Activated naive CD4-positive, alpha-beta T cell treated with anti-CD3 and anti-CD28 coated beads for 36 hours (primary cell): ENCODE results near the gene SDHC. TPM values are rescaled to one million over a fixed set of nuclear protein-coding genes. Genes with fewer than 3 reads are reported as not detected.
A peak's percentile ranks its signal among the peaks of the same experiment; 100 is the strongest.
"Not testable (repeated sequence)": the region's sequence is repeated elsewhere in the genome, so short reads cannot be mapped to it uniquely, and the experiment has no call there.

ENCODE experiments used
- CTCF ChIA-PET: fragments of 350-600 bp; sonication (Branson Sonifier 250); formaldehyde crosslinking; loops from one replicate; lab custom pipeline; 2021; ENCODE audit warnings: antibody characterized with exemption; lab: Charles Lee
- DNase-seq: peaks from one replicate; pipeline ENCODE4 v3.0.0-alpha.2; 2020
- H3K27ac Mint-ChIP-seq: one replicate; pipeline ENCODE4 v1.8.0; 2021; ENCODE audit warnings: mild to moderate bottlenecking, mixed read lengths
- H3K27me3 Mint-ChIP-seq: one replicate; pipeline ENCODE4 v1.8.0; 2021; ENCODE audit warnings: low read depth, mixed read lengths
- H3K36me3 Mint-ChIP-seq: one replicate; pipeline ENCODE4 v1.8.0; 2021; ENCODE audit warnings: low read depth, mixed read lengths
- H3K4me1 Mint-ChIP-seq: one replicate; pipeline ENCODE4 v1.8.0; 2021; ENCODE audit warnings: low read depth, mixed read lengths
- H3K4me3 Mint-ChIP-seq: one replicate; pipeline ENCODE4 v1.8.0; 2021; ENCODE audit warnings: mild to moderate bottlenecking, moderate library complexity, mixed read lengths
- H3K9me3 Mint-ChIP-seq: one replicate; pipeline ENCODE4 v1.8.0; 2021; ENCODE audit warnings: mixed read lengths
- intact Hi-C: fragments of 100-400 bp; cut with micrococcal nuclease; formaldehyde crosslinking; loops from one replicate; pipeline ENCODE4 v1.15.1; 2023
- total RNA-seq, 2 experiments: library from RNA; stranded (reverse); gene quantifications; one replicate each; pipeline ENCODE4 v1.2.3, GENCODE V29; 2021

SDHC gene
- total RNA-seq, 2 experiments from 2014 or later: 201 TPM

GRCh38 chr1:161313554-161314200, 504 bp upstream of the SDHC start:
- intact Hi-C loops: loop anchor here (1.0 to 10.0 kb wide), 4 partner anchors 7 to 431 kb away; partner anchors contain the start of gene DUSP12
- H3K4me1 Mint-ChIP-seq: peaks cover 21% of the 10 kb centered on the region
- H3K9me3 Mint-ChIP-seq: no peaks in the 10 kb centered on the region
- no peak for DNase-seq
- no peaks in the 10 kb centered on the region for H3K27me3 Mint-ChIP-seq
- H3K4me3 Mint-ChIP-seq: peak overlapping the region; percentile 97
- peak overlapping the region; percentile 92 for H3K27ac Mint-ChIP-seq
- CTCF ChIA-PET: interaction anchor here (0.9 to 2.8 kb wide), 7 partner anchors 8 to 110 kb away, joined by 3 to 11 read pairs (median 4); no protein-coding TSS in a partner anchor
- H3K36me3 Mint-ChIP-seq: no peaks in the 10 kb centered on the region

GRCh38 chr1:161315841-161316674, 1.9 kb downstream of the SDHC start:
- H3K27ac Mint-ChIP-seq, DNase-seq, H3K27me3 Mint-ChIP-seq, H3K36me3 Mint-ChIP-seq, CTCF ChIA-PET, H3K9me3 Mint-ChIP-seq: not testable (repeated sequence)
- H3K4me1 Mint-ChIP-seq: peaks cover 22% of the 10 kb centered on the region
- intact Hi-C loops: loop anchor here (10.0 kb wide), 1 partner anchor 429 kb away; the partner anchor contains the start of gene DUSP12
- H3K4me3 Mint-ChIP-seq: peak overlapping the region; percentile 97

GRCh38 chr1:161324020-161324419, 9.8 kb downstream of the SDHC start:
- no peaks in the 10 kb centered on the region for H3K9me3 Mint-ChIP-seq
- intact Hi-C loops: no loop called here
- CTCF ChIA-PET: interaction anchor here (1.0 to 1.1 kb wide), 2 partner anchors 18 to 33 kb away, joined by 3 read pairs; no protein-coding TSS in a partner anchor
- no peaks in the 10 kb centered on the region for H3K27me3 Mint-ChIP-seq
- peaks cover 12% of the 10 kb centered on the region for H3K36me3 Mint-ChIP-seq
- peaks cover 2% of the 10 kb centered on the region for H3K4me1 Mint-ChIP-seq
- H3K4me3 Mint-ChIP-seq: no peak overlapping the region
- no peak for DNase-seq
- no peak overlapping the region for H3K27ac Mint-ChIP-seq

GRCh38 chr1:161330346-161330745, 16.2 kb downstream of the SDHC start:
- CTCF ChIA-PET: interaction anchor here (0.6 to 1.5 kb wide), 2 partner anchors 34 to 39 kb away, joined by 3 to 5 read pairs; no protein-coding TSS in a partner anchor
- Mint-ChIP-seq H3K27ac (no peak overlapping the region), H3K27me3 (no peaks in the 10 kb centered on the region), H3K9me3 (no peaks in the 10 kb centered on the region), H3K4me1 (peaks cover 3% of the 10 kb centered on the region), H3K36me3 (peaks cover 29% of the 10 kb centered on the region), H3K4me3 (no peak overlapping the region)
- intact Hi-C loops: no loop called here
- DNase-seq: no peak

DNA sequence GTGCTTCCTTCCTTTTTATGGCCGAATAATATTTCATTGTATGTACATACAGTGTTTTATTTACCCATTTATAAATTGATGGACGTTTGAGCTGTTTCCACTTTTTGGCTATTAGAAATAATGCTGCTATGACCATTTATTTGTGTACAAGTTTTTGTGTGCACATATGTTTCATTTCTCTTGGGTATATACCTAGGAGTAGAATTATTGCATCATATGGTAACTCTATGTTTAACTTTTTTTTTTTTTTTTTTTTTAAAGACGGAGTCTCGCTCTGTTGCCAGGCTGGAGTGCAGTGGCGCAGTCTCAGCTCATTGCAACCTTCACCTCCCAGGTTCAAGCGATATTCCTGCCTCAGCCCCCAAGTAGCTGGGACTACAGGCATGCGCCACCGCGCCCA, 19.0 kb downstream of the SDHC start:
- no peak for DNase-seq
- H3K27ac Mint-ChIP-seq: no peak overlapping the region
- no peaks in the 10 kb centered on the region for H3K27me3 Mint-ChIP-seq
- intact Hi-C loops: no loop called here
- peaks cover 32% of the 10 kb centered on the region for H3K36me3 Mint-ChIP-seq
- no peaks in the 10 kb centered on the region for H3K9me3 Mint-ChIP-seq
- no peak overlapping the region for H3K4me3 Mint-ChIP-seq
- peaks cover 4% of the 10 kb centered on the region for H3K4me1 Mint-ChIP-seq
- CTCF ChIA-PET: no interaction called here

- H3K9me3 Mint-ChIP-seq: no peaks in the 10 kb centered on the region
- CTCF ChIA-PET: no interaction called here
- peaks cover 37% of the 10 kb centered on the region for H3K36me3 Mint-ChIP-seq
Measured at GRCh38 chr1:161335796-161336195, 21.6 kb downstream of the SDHC start.

GRCh38 chr1:161342177-161342576, 28.0 kb downstream of the SDHC start:
- Mint-ChIP-seq H3K9me3 (no peaks in the 10 kb centered on the region), H3K4me1 (peaks cover 2% of the 10 kb centered on the region), H3K27ac (no peak overlapping the region), H3K36me3 (peaks cover 25% of the 10 kb centered on the region), H3K27me3 (no peaks in the 10 kb centered on the region), H3K4me3 (no peak overlapping the region)
- CTCF ChIA-PET: interaction anchor here (0.6 to 0.8 kb wide), 3 partner anchors 40 to 395 kb away, joined by 4 to 5 read pairs (median 5); no protein-coding TSS in a partner anchor
- no peak for DNase-seq
- intact Hi-C loops: no loop called here

More at GRCh38 chr1:161335796-161336195, 21.6 kb downstream of the SDHC start:
- Mint-ChIP-seq H3K4me3 (no peak overlapping the region), H3K4me1 (peaks cover 2% of the 10 kb centered on the region), H3K27ac (no peak overlapping the region), H3K27me3 (no peaks in the 10 kb centered on the region)
- DNase-seq: no peak
- intact Hi-C loops: no loop called here

GRCh38 chr1:161342821-161343220, 28.6 kb downstream of the SDHC start:
- H3K27ac Mint-ChIP-seq: no peak overlapping the region
- CTCF ChIA-PET: interaction anchor here (0.8 kb wide), 1 partner anchor 39 kb away, joined by 5 read pairs; no protein-coding TSS in a partner anchor
- H3K4me3 Mint-ChIP-seq: no peak overlapping the region
- no peaks in the 10 kb centered on the region for H3K9me3 Mint-ChIP-seq
- H3K27me3 Mint-ChIP-seq: no peaks in the 10 kb centered on the region
- no peak for DNase-seq
- H3K4me1 Mint-ChIP-seq: peaks cover 2% of the 10 kb centered on the region
- peaks cover 25% of the 10 kb centered on the region for H3K36me3 Mint-ChIP-seq
- intact Hi-C loops: no loop called here

DNA sequence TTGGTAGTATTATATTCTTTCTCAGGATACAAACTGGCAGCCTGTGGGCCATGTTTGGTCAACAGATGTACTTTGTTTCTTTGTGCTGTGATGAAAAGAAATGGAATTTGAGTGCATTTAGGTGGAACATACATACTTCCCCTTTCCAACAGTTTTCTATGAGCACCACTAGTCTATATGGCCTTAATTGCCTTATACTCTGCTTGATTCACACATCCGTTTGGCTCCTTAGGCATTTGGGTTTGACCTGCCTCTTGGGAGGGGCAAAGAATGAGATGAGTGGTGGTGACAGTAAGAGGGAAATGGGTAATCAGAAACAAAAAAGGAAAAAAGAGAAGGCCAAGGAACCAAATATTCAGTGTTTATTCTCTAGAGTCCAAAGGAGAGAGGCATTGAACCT, 36.5 kb downstream of the SDHC start:
- Mint-ChIP-seq H3K9me3 (no peaks in the 10 kb centered on the region), H3K27ac (no peak overlapping the region), H3K4me1 (peaks cover 2% of the 10 kb centered on the region), H3K36me3 (peaks cover 7% of the 10 kb centered on the region), H3K4me3 (no peak overlapping the region), H3K27me3 (no peaks in the 10 kb centered on the region)
- CTCF ChIA-PET: no interaction called here
- intact Hi-C loops: no loop called here
- no peak for DNase-seq

GRCh38 chr1:161351482-161351881, 37.3 kb downstream of the SDHC start:
- no peaks in the 10 kb centered on the region for H3K9me3 Mint-ChIP-seq
- peaks cover 2% of the 10 kb centered on the region for H3K4me1 Mint-ChIP-seq
- DNase-seq: no peak
- CTCF ChIA-PET: no interaction called here
- H3K4me3 Mint-ChIP-seq: no peak overlapping the region
- intact Hi-C loops: no loop called here
- H3K36me3 Mint-ChIP-seq: peaks cover 10% of the 10 kb centered on the region
- no peak overlapping the region for H3K27ac Mint-ChIP-seq
- H3K27me3 Mint-ChIP-seq: no peaks in the 10 kb centered on the region

GRCh38 chr1:161357073-161357472, 42.9 kb downstream of the SDHC start:
- CTCF ChIA-PET: interaction anchor here (0.7 to 1.7 kb wide), 2 partner anchors 43 to 66 kb away, joined by 3 to 6 read pairs; no protein-coding TSS in a partner anchor
- no peaks in the 10 kb centered on the region for H3K27me3 Mint-ChIP-seq
- peaks cover 8% of the 10 kb centered on the region for H3K36me3 Mint-ChIP-seq
- H3K4me3 Mint-ChIP-seq: no peak overlapping the region
- DNase-seq: no peak
- intact Hi-C loops: no loop called here
- H3K9me3 Mint-ChIP-seq: no peaks in the 10 kb centered on the region
- H3K4me1 Mint-ChIP-seq: peaks cover 5% of the 10 kb centered on the region
- no peak overlapping the region for H3K27ac Mint-ChIP-seq

DNA sequence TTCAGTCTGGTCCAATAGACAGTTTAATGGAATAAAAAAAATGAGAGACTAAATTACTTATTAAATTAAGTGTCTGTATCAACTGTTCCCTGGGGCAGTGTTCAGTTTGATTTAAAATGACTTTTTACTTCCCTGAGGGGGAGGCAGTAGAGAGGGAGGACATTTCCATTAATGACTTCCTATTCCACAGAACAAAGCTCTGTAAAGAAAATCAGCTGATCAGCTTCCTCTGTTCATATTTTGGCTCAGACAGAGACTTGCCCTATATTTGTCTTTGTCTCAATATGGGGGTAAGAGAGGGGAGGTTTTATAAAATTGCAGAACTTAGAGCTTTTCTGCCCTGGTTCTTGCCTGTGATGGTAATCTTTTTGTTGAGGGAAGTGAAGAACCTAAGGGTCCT, 45.1 kb downstream of the SDHC start:
- Mint-ChIP-seq H3K9me3 (no peaks in the 10 kb centered on the region), H3K27ac (no peak overlapping the region), H3K4me1 (peaks cover 6% of the 10 kb centered on the region), H3K36me3 (peaks cover 12% of the 10 kb centered on the region), H3K4me3 (no peak overlapping the region), H3K27me3 (no peaks in the 10 kb centered on the region)
- intact Hi-C loops: no loop called here
- CTCF ChIA-PET: interaction anchor here (0.6 kb wide), 1 partner anchor 94 kb away, joined by 3 read pairs; no protein-coding TSS in a partner anchor
- DNase-seq: no peak
